GM18499 (cell line): ENCODE measurements around the gene MYOCOS.
"Not testable (repeated sequence)": the region's sequence is repeated elsewhere in the genome, so short reads cannot be mapped to it uniquely, and the experiment has no call there.

Source experiments
- ATAC-seq: cut with Tn5 transposase; IDR thresholded peaks from one replicate; pipeline ENCODE4 v1.9.1; 2021; ENCODE audit warnings: moderate number of reproducible peaks; ENCODE audit not compliant: insufficient read depth, unreplicated experiment

The MYOCOS gene, protein sequence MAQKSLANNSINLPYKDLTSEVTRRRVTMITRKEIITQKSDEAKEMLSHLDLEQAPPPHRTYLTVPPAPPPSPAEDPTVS

DNA sequence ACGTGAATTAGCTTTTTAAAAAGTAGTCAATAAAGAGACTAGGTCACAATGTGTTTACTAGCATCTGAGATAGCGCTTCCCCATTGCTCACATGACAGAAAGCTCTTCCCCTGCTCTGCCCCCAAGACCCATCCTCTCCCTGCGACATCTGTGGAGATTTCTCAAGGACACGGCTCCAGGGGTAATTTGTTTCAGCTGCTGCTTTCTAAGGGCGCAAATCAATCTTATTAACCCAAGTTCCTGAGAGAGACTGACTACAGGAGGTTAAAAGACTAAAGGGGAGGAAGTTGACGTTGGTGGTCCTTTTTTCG is at the start of gene MYOCOS:
Gene MYOCOS (plus strand): TSS at position 92 of the 311 bp plus-strand sequence. CDS start 1,641 bp downstream, outside the sequence.
- ATAC-seq = no peak

DNA sequence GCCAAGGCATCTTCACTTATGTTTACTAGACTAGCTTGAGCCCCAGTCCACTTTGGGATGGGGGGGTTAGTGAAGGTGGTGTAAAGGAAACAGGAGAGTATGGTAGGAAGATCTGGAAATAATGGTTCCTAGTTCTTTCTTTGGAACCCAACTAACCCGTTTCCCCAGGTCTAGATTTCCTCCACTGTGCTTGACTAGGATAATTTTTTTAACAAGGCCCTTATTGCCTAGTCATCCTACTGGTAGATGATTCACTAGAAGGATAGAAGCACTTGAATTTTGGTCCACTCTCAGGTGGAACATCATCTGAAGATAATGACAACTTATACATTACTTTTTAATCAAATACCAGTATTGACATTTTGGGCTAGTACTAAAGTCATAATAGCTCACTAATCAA is 45.9 kb upstream of the MYOCOS start:
- no peak for ATAC-seq

DNA sequence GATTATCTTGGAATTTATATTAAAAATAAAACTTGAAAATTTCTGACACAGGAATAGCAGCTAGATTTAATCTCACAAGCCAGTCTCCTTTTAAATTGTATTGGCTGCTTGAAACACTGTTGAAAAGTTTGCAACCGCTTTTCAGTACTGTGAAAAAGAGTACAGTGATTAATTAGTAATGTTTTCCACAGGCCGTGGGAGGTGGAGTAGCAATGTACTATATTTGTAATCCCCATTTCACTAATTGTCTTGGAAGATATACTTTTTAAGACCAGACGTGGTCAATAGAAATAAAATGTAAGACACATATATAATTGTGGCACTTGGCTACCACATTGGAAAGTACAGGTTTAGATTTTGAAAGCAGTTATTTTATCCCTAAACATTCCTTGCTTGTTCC is 40.8 kb upstream of the MYOCOS start:
- ATAC-seq = no peak

DNA sequence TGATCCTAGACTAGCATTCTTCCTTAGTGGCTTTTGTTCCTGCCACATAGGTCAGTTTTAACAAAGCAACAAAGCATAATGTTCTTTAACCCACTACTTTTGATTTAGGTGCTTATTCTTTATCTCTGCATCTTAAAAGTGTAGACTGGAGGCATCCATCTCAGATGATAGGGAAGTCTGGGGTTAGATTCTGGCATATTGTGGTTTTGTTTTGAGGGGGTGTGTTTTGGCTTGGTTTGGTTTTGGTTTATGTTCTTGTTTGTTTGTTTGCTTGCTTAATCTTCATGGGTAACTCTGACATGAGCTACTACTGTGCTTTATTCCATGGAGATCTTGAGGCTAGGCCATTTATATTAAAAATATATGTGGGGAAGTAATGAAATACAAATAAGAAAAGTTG is 40.3 kb upstream of the MYOCOS start:
- ATAC-seq = no peak

DNA sequence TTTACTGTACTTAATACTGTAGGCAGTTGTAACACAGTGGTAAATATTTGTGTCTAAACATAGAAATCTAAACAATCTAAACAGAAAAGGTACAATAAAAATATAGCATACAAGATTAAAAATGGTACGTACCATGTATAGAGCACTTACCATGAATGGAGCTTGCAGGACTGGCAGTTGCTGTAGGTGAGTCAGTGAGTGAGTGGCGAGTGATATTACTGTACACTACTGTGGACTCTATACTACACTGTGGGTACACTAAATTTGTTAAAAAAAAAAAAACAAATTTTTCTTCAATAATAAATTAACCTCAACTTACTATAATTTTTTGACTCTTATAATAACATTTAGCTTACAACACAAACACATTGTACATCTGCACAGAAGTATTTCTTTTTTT is 39.5 kb upstream of the MYOCOS start:
- ATAC-seq = no peak

DNA sequence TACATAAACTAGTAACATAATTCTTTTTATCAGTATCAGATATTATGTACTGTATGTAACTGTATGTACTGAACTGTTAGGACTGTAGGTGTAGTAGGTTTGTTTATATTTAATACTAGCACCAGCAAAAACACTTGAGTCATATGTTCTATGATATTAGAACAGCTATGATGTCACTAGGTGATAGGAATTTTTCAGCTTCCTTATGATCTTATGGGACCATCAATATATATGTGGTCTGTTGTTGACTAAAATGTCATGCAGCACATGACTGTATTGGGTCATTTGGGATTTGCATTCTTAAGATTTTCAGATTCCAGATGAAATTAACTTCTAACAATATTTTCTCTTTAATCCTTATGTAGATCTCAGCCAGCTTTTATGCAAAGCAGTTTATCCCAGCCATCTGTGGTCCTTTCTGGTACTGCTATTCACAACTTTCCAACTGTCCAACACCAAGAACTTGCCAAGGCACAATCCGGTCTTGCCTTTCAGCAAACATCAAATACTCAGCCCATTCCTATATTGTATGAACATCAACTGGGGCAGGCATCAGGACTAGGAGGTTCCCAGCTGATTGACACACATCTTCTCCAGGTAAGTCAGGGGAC is 38.3 kb upstream of the MYOCOS start:
- ATAC-seq = no peak

DNA sequence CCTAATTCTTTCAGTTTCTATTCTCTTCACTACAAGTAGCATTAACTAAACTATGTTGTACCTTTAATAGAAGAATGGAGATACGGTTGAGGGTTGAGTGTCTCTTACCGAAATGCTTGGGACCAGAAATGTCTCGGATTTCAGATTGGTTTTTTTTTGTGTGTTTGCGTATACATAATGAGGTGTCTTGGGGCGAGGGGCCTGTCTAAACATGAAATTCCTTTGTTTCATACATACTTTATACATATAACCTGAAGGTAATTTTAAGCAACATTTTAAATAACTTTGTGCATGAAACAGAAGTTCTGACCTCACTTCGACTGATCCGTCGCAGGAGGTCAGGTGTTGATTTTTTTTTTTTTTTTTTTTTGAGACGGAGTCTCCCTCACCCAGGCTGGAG is 36.3 kb upstream of the MYOCOS start:
- no peak for ATAC-seq

DNA sequence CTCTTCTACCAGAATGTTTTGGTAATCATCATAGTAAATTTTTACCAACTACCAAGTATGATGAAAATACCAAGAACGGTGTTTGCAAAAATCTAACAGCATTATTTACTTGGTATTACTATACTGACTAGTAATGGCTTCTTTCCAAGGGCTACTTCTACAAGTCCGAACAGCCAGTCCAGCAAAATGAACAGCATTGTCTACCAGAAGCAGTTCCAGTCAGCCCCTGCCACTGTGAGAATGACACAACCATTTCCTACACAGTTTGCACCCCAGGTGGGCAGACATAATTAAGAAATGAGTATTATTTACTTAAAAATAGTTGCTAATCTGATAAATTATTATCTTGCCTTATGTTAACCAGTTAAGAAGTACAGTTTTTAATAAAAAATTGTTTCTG is 33.8 kb upstream of the MYOCOS start:
- ATAC-seq = no peak

DNA sequence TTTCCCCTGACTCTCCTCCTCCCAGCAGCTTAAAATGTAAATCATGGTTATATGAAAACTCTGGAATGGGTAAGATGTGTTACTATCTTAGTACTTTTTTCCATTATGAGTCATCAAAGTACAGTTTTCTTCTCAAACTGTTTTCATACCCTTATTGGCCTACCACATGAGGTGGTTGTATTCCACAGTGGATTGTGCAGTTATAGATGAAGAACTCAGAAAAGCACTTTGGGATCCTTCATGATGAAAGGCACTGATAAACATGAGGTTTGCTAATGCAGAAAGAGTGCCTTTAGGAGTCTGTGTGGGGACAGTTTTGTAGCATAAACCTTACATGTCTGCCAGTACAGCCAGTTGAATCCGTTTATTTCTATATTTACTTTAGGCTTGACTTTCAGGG is 32.0 kb upstream of the MYOCOS start:
- no peak for ATAC-seq

DNA sequence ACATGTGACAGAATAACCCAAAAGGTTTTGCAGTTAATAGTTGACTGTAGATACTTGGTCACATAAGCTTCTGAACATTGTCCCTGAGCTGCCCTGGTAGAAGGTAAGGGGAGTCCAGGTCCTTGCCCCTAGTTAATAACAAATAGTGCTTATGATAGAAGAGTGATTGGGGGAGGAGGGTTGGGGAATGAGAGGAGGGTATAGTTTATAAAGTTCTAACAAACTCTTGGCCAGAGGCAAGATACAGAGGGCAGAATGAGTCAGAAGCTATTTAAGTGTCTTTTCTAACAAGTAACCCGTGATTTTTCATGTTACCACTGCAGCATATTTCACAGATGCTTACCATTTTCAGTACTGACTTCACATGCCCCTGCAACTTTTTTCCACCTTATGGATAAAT is 26.7 kb upstream of the MYOCOS start:
- no peak for ATAC-seq

DNA sequence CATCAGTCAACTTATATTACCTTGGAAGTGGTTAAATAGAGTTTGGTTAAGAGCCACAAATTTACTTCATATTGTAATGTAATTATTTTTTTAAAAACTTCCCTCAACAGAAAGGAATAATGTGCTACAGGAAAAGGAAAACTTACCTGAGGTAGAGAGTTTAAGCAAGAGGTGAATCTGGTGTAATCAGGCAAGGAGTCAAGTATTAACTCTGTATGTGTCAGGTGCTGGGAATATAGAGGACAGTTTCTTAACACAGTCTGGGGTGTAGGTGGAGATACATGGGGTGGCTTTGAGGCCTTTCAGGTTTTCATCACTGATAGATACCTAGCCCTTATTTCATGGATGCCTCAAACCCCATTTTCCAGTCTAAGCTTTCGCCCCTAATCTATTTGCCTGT is 25.9 kb upstream of the MYOCOS start:
- no peak for ATAC-seq

DNA sequence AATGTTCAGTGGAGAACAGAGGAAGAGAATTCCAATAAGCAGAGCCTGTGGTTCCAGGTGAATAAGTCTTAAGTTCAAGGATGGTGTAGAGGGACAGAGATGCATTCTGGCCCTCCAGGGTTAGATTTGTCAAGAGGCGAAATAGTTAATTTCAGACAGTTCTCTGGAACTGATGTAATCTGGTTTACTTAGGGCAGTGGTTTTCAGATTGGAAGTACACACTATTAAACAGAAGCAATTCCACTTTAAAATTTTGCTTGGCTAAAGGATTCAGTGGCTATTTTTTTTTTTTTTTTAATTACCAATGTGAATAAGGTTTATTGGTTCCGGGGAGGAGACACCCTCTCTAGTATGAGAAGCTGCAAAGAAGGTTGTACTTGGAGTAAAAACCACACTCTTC is 25.3 kb upstream of the MYOCOS start:
- ATAC-seq = no peak

DNA sequence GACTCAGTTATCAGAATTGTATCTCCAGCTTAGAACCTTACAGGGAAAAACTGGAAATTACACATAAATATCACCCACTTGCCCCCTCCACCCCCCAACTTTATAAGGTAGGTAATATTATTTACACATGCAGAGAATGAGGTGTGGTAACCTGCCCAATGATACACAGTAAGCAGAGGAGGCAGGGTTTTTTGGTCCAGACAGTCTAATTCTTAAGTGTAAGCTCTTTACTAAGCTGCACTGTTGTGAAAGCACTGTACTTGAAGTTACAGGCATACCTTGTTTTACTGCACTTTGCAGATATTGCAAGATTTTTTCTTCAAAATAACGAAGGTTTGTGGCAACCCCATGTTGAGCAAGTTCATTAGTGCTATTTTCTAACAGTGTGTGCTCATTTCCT is 24.8 kb upstream of the MYOCOS start:
- ATAC-seq = no peak

DNA sequence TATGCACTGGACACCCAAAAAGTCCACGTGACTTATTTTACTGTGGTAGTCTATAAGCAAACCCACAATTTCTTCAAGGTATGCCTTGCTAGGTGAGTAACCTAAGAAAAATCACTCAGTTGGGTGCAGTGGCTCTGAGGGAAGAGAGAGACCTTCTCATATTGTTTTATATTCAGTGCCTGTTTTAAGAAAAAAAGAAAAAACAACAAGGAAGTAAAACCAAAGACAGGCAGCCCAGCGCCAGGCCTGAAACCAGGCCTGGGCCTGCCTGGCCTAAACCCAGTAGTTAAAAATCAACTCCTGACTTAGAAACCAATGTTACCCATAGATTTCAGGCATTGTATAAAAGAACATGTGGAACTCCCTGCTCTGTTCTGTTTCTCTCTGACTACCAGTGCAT is 21.7 kb upstream of the MYOCOS start:
- ATAC-seq = not testable (repeated sequence)

DNA sequence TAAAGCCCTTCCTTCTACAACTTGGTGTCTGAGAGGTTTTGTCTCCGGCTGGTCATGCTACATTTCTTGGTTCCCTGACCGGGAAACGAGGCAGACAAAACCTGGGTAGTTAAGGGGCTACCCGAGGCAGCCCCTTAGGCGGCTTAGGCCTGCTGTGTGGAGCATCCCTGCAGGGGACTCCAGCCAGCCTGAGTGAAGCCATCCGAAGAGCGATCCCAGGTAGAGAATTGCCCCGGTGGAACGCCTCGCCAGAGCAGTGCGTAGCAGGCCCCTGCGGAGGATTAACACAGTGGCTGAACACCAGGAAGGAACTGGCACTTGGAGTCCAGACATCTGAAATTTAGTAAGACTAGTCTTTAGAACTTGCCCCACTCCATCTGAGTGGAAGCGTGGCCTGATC is 21.2 kb upstream of the MYOCOS start:
- no peak for ATAC-seq

DNA sequence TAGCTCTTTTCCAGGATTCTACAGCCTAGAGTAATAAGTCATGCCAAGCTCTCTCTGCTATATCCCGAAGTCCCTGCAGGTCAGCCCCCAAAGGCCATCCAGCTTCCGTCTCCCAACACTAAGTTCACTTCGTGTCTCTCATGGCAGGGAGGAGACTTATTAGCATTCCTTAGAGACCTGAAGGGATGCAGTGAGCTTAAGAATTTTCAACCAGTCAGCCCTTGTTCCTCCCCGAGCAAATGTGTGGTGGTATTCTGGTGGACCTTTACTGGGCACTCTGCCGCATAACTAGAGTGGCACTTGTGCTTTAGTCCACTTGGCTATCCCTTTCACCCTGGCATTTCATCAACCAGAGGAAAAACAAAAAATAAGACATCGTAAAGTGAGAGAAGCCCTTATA is 19.0 kb upstream of the MYOCOS start:
- not testable (repeated sequence) for ATAC-seq

DNA sequence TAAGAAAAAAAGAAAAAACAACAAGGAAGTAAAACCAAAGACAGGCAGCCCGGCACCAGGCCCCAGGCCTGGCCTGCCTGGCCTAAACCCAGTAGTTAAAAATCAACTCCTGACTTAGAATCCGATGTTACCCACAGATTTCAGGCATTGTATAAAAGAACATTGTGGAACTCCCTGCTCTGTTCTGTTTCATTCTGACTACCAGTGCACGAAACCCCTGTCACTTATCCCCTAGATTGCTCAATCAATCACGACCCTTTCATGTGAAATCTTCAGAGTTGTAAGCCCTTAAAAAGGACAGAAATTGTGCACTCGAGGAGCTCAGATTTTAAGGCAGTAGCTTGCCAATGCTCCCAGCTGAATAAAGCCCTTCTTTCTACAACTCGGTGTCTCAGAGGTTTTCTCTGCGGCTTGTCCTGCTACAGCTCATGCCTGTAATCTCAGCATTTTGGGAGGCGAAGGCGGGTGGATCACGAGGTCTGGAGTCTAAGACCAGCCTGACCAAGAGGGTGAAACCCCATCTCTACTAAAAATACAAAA is 15.6 kb upstream of the MYOCOS start:
- no peak for ATAC-seq

DNA sequence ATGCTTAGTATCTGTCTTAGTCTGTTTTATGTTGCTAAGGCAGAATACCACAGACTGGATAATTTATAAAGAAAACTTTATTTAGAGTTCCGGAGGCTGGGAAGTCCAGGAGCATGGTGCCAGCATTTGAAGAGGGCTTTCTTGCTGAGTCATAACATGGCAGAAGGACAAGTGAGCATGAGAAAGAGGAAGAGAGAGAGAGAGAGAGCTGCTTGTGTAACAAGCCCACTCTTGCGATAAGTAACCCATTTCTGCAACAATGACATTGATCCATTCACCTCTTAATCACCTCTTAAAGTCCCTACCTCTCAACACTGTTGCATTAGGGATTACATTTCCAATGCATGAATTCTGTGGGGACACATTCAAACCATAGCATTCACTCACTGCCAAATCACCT is 11.7 kb upstream of the MYOCOS start:
- no peak for ATAC-seq

DNA sequence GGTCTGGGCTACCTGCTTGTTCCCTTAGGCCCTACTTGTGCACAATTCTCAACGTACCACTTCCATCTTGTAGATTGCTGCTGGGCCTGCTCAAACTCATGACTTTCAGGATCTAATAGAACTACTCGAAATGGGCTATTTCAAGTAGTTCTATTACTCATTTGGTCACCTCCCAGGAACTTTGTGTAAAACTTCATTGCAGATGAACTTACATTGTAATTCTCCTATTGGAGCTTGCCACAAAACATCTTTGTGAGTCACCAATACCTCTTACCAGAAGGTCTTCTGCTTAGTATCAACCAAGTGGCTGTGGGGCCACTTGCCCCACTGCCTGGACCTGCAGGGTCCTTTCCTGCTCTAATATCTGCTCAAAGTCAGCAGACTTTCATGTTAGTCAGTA is 10.7 kb upstream of the MYOCOS start:
- ATAC-seq = no peak

DNA sequence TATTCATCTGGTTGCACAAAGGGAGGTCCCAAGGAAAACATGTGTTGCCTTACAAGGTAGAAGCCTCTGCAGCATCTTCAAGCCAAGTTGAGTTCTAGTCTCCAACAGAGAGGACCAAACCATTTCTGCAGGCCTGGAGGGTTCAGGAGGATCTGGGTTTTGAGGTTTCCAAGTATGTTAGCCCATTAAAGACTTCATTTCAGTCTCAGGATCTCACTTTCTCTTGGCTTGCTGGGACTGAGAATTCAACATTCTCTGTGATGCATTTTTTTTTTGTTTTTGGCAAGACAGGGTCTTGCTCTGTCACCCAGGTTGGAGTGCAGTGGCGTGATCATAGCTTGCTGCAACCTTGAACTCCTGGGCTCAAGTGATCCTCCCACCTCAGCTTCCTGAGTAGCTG is 8.8 kb upstream of the MYOCOS start:
- no peak for ATAC-seq

DNA sequence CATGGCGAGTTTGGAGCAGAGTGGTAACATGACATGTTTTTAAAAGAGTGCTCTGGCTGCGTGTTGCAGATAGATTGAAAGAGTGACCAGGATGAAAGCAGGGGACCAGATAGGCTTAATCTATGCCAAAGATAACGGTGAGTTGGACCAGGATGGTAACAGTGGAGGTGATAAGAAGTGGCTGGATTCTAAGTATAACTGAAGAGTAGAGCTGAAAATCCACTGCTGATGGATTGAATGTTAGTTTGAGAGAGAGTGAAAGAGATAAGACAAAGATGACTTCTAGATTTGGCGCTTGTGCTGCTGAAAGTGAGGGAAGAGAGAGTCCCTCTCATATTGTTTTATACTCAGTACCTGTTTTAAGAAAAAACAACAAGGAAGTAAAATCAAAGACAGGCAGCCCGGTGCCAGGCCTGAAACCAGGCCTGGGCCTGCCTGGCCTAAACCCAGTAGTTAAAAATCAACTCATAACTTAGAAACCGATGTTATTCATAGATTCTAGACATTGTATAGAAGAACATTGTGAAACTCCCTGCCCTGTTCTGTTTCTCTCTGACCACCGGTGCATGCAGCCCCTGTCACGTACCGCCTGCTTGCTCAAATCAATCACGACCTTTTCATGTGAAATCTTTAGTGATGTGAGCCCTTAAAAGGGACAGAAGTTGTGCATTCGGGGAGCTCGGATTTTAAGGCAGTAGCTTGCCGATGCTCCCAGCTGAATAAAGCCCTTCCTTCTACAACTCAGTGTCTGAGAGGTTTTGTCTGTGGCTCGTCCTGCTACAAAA is 6.7 kb upstream of the MYOCOS start:
- ATAC-seq = not testable (repeated sequence)

DNA sequence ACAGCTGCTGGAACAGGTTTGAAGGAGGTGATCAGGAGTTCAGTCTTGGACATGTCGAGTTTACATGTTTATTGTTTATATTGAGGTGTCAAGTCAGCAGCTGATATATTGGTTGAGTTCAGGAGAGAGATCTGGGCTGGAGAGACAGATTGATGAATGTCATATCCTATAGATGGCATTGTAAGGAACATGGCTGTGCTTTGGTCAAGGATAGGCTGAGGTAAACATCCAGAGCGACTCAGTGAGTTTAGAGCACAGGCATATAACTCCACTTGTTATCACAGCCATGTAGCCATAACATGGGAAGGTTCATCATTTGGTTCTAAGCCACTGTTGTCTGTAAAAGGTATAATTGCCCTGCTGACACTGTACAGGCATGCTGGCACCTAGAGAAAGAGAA is 5.5 kb upstream of the MYOCOS start:
- ATAC-seq = no peak
